ENCODE data around the gene TP53BP2.
"Not testable (repeated sequence)": the region's sequence is repeated elsewhere in the genome, so short reads cannot be mapped to it uniquely, and the experiment has no call there.

The TP53BP2 gene

DNA sequence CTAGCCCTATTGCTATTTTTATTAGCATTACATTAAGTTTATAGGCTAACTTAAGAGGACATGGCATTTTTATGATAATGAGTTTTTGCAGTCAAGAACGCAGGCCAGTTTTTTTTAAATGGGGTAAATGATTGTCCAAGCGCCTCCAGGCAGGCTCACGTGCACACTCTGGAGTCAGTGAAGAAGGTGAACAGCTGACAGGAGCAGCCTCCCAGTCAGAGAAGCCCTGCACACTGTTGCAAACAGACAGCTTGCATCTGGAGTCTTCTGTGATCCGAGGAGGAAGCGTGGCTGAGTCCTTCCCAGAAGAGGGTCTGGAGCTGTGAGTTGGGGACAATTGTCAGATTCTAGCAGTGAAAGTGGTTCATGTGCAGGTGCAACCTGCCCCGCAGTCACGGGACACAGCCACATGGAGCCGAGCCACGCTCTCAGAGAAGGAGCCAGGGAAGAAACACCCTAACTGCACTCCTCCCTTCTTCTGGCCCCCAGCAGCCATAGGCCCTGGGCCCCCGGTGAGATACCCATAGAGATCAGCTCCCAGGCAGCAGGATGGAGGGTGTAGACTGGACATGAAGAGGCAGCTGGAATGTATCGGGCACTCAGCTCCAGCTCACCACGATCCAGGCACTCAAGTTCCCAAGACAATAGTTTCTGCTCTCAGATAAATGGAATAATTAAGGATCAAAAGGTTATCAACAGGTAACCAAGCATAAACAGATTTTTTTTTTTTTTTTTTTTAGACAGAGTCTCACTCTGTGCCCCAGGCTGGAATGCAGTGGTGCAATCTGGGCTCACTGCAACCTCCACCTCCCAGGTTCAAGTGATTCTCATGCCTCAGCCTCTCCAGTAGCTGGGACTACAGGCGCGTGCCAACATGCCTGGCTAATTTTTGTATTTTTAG is 107.0 kb downstream of the TP53BP2 start:
- no peak for FAIRE-seq

DNA sequence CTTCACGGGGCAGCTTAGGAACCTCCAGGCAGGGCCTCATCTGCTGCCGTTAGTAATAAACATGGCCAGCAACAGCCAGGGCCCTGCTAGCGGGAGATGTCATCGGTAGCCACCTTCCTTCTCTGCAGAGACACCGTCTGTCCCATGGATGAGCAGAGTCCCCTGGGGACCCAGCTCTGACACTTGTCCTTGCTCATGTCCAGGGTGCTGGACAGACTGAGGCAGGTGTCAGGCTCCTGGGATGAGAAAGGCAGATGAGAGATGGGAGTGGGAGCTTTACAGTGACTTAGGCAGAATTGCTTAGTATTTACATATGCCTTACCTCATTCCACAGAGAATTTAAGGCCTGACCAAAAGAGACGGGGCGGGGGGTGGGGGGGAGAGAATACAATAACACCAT is 108.4 kb downstream of the TP53BP2 start:
- no peak for FAIRE-seq

DNA sequence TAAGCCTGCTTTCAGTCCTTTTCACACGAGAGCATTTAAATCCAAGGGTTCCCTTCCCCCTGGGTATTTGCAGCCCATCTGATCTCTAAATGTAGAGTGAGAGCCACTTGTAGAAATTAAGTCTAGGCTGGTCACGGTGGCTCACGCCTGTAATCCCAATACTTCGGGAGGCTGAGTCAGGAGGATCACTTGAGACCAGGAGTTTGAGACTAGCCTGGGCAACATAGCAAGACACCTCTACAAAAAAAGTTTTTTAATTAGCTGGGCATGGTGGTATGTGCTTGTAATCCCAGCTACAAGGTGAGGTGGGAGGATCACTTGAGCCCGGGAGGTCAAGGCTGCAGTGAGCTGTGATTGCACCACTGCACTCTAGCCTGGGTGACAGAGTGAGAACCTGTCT is 109.1 kb downstream of the TP53BP2 start:
- not testable (repeated sequence) for FAIRE-seq

DNA sequence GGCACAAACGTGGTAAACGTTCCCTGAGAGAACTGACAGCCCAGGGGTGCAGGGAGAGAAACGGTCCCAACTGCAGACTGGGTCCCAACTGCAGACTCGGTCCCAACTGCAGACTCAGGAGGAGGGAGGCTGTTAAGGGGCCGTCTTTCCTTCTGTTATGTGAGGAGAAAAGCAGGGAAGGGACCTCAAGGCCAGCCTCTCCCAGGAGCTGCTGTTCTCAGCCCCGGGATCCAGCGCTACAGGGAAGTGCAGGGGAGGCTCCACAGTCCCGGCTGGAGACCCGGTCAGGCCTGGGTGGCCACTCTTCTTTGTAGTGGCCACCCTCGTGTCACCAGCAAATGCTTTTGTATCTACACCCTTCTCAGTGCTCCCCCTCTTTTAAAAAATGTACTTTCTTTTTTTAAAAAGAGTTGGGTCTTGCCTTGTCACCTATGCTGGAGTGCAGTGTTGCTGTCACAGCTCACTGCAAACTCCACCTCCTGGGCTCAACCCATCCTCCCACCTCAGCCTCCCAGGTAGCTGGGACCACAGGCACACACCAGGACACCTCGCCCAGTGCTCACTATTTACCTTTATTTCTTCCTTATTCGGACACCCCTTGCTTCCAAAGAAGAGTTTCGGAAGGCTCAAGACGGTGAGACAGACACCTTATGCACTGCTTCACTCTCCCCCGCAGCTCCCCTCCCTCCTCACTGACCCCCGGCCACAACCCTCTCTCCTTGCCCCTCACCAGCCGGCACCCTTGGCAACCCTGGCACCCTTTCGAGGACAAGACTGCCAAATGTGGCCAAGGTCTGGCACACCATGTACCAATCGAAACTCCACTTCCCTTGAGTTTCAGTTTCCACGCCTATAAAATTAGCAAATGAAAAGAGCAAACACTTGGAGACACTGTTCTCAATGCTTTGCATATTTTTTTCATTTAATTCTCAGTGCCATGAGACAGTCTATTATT is 111.6 kb downstream of the TP53BP2 start:
- FAIRE-seq = no peak

DNA sequence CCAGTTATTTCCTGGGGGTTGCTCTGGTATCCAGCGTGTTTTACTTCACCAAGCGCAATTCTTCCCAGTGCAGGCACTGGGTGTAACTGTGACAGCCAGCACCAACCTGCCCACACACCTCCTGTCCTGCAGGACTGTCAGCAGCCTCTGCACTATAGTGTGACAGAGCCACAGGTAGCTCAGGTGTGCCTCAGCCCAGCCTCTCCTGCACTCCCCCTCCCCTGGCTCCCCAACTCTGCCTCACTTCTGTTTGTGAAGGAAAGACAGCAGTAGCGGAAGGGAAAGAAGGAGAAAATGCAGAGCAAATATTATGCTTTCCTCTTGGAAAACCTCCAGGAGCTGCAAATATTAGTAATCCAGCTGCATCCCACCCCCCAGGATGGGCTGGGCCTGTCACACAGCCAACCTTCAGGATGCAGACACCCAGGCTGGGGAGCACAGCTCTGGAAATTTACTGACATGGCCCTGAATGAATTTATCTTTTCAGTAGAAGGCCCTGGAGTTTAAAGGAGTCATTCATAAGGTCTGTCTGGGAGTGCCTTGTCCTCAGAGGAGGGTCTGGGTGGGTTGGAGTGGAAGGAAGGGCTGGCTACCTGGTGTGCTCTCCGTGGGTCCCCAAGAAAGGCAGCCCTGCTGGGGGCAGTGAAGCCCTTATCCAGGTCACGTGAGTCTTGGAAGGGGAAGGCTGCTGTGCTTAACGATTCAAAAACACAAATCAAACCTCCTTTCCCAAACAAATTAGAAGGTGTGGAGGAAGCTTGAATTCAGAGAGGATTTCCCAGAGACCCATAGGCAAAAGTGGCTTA is 112.6 kb downstream of the TP53BP2 start:
- FAIRE-seq = no peak

DNA sequence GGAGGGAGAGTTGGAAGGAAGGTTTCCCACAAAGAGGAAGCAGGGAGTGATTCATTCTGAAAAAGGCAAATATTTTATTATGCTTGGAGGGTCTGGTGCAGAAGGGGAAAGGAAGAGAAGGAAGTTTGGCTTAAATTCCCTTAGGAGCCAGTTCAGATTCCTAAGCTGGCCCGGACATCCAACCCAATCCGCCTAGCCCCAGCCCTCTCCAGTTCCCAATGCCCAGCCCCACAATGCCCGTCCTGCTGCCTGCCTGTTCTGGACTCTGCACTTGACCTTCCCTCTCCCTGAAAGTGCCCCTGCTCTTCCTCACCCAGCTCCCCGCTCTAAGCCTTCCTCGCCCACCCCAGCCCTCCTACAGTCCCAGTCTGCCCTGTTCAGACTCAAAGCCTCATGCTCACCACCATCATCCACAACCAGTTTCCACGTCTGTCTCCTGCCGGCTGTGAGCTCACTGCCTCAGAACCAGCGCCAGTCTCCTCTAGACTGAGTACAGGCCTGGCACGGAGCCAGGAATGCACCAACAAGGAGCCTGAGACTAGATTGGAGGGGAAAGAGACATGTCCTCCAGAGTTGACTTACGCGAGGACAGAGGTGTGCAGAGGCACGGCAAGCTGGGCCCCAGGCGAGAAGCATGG is 114.5 kb downstream of the TP53BP2 start:
- no peak for FAIRE-seq

DNA sequence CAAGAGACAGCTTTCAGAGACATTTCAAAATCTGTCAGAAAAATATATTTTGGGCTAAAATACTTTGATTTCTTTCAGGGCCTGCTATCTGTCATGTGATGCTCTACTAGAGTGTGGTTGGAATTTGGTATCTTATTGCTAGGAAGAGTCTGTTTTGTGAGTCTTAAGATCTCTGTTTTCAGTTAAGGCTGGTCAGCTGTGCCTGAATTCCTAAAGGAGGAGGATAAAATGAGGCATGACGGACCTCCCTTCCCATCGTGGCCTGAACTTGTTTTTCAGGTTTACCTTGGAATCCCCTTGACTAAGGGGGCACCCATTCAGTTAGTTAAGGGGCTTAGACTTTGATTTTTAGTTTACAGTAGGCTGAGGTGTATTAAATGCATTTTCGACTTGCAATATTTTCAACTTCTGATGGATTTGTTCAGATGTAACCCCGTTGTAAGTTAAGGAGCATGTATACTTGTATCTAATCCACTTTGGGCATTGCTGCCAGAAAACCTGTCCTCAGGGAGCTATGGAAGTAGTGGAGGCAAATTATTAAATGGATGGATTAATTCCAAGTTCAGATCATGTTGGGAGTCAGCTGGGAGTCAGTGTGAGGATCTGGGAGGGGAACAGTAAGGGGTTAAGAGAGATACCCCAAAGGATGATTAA is 115.1 kb downstream of the TP53BP2 start:
- no peak for FAIRE-seq

DNA sequence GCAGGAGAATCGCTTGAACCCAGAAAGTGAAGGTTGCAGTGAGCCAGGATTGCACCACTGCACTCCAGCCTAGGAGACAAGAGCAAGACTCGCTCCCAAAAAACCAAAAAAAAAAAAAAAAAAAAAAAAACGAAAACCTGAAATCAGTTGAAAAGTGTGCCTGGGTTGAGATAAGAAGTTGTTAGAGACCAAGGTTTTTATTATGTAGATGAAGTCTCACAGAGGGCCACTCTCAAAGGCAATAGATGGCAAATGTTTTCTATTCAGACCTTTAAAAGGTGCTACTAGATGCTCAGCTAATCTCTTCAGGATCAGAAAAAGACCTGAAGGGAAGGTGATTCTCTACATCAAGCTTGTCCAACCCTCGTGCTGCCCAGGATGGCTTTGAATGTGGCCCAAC is 115.8 kb downstream of the TP53BP2 start:
- FAIRE-seq = no peak

Measured in A204.1 (cell line).